HepG2 (cell line): ENCODE data around the gene GSTP1. TPM values are rescaled to one million over a fixed set of nuclear protein-coding genes. Genes with fewer than 3 reads are reported as not detected.

Experiments
- ARNT2 ChIP-seq: sonication (generic); formaldehyde crosslinking; IDR thresholded peaks from 2 replicates; pipeline ENCODE4 v1.8.0; 2022; ENCODE audit warnings: mild to moderate bottlenecking, low read depth, missing genetic modification reagents, moderate library complexity
- ATF7 ChIP-seq, 2 experiments: fragments of 450-650 bp in 1 of 2; sonication (generic) in 1 of 2; formaldehyde crosslinking in 1 of 2; IDR thresholded peaks; 2 replicates each; pipeline versions ENCODE4 v1.4.0 to v1.6.1; 2016 to 2020; ENCODE audit warnings: antibody characterized with exemption in 1 of 2, mild to moderate bottlenecking in 1 of 2, missing genetic modification reagents in 1 of 2
- FOSL1 ChIP-seq: sonication (generic); formaldehyde crosslinking; IDR thresholded peaks from 2 replicates; pipeline ENCODE4 v1.9.0; 2021; ENCODE audit warnings: missing genetic modification reagents, borderline replicate concordance
- FOXA1 ChIP-seq, 2 experiments: fragments of 450-650 bp in 1 of 2; sonication (generic) in 1 of 2; formaldehyde crosslinking in 1 of 2; IDR thresholded peaks; 2 replicates each; pipeline versions ENCODE4 v1.4.0 to v1.6.1; 2016 to 2020; ENCODE audit warnings: missing genetic modification reagents in 1 of 2
- HOXA5 ChIP-seq: sonication (generic); formaldehyde crosslinking; IDR thresholded peaks from 2 replicates; pipeline ENCODE4 v1.4.0; 2020; ENCODE audit warnings: missing genetic modification reagents
- SNAPC2 ChIP-seq: sonication (generic); formaldehyde crosslinking; IDR thresholded peaks from 2 replicates; pipeline ENCODE4 v1.8.1; 2022; ENCODE audit warnings: mild to moderate bottlenecking, missing genetic modification reagents
- SOX13 ChIP-seq, 3 experiments: fragments of 450-650 bp in 1 of 3; sonication (generic) in 1 of 3; formaldehyde crosslinking in 1 of 3; IDR thresholded peaks in 2 of 3; conservative IDR thresholded peaks in 1 of 3; 2 replicates each; pipeline versions ENCODE4 v1.5.0 to v1.6.1; 2016 to 2020; ENCODE audit warnings: antibody characterized with exemption in 1 of 3, mild to moderate bottlenecking in 1 of 3, missing compliant biosample characterization in 1 of 3, missing genetic modification reagents in 1 of 3, moderate library complexity in 1 of 3
- TEF ChIP-seq: sonication (generic); formaldehyde crosslinking; IDR thresholded peaks from 2 replicates; pipeline ENCODE4 v1.5.0; 2020; ENCODE audit warnings: missing genetic modification reagents
- ZNF350 ChIP-seq: sonication (generic); formaldehyde crosslinking; IDR thresholded peaks from 2 replicates; pipeline ENCODE4 v1.4.0; 2020; ENCODE audit warnings: mild to moderate bottlenecking, low read depth, missing genetic modification reagents, borderline replicate concordance
- ZNF512 ChIP-seq: sonication (generic); formaldehyde crosslinking; IDR thresholded peaks from 2 replicates; pipeline ENCODE4 v1.4.0; 2020; ENCODE audit warnings: mild to moderate bottlenecking, missing genetic modification reagents
- ZNF512B ChIP-seq: sonication (generic); formaldehyde crosslinking; IDR thresholded peaks from 2 replicates; pipeline ENCODE4 v1.5.1; 2020; ENCODE audit warnings: missing genetic modification reagents, mild to moderate bottlenecking, borderline replicate concordance
- ZNF549 ChIP-seq: sonication (generic); formaldehyde crosslinking; IDR thresholded peaks from 2 replicates; pipeline ENCODE4 v1.5.0; 2020; ENCODE audit warnings: missing genetic modification reagents
- ZNF562 ChIP-seq: sonication (generic); formaldehyde crosslinking; IDR thresholded peaks from 2 replicates; pipeline ENCODE4 v1.8.0; 2022; ENCODE audit warnings: missing genetic modification reagents, borderline replicate concordance
- ZNF576 ChIP-seq: sonication (generic); formaldehyde crosslinking; IDR thresholded peaks from 2 replicates; pipeline ENCODE4 v1.4.0; 2020; ENCODE audit warnings: mild to moderate bottlenecking, missing genetic modification reagents
- ZNF609 ChIP-seq: sonication (generic); formaldehyde crosslinking; IDR thresholded peaks from 2 replicates; pipeline ENCODE4 v1.4.0; 2020; ENCODE audit warnings: mild to moderate bottlenecking, missing genetic modification reagents, borderline replicate concordance
- ZNF75D ChIP-seq: sonication (generic); formaldehyde crosslinking; IDR thresholded peaks from 2 replicates; pipeline ENCODE4 v1.8.1; 2023; ENCODE audit warnings: missing genetic modification reagents, mild to moderate bottlenecking, borderline replicate concordance
- polyA plus RNA-seq, 8 experiments: library from polyadenylated mRNA; depleted of rRNA in 3 of 8; stranded (reverse) in 7 of 8; unstranded in 1 of 8; fragments of >200 nt; fragmentation: Illumina TruSeq in 4 of 8; extraction: Trizol in 4 of 8; gene quantifications; 2 replicates each; pipeline versions ENCODE4 v1.2.1 to v1.2.3, GENCODE V29; 2011 to 2016; ENCODE audit warnings: low read depth in 4 of 8, missing spikeins in 1 of 8, mixed read lengths in 1 of 8; ENCODE audit not compliant: insufficient read depth in 1 of 8
- total RNA-seq, 5 experiments: library from RNA; depleted of rRNA; stranded (reverse); fragments of >200 nt; fragmentation: Illumina TruSeq; extraction: Trizol; gene quantifications; 2 replicates each; pipeline ENCODE4 v1.2.3, GENCODE V29; 2016; ENCODE audit warnings: low read depth in 1 of 5

Gene GSTP1
- total and polyA plus RNA-seq, 2 of the 13 experiments (the other 11 are each of a cell fraction or from before 2014, with no cell fraction given), result not detected

- TF ChIP-seq ZNF512 (CRISPR knock-in tag), result no peak
- TF ChIP-seq ZNF609, result peak; percentile 65; the same call in 1 of the 2 replicates
- TF ChIP-seq ZNF512B (CRISPR knock-in tag), result no peak
- TF ChIP-seq ZNF562 (CRISPR knock-in tag), result no peak
- no peak for TF ChIP-seq SNAPC2 (CRISPR knock-in tag)
- no peak for TF ChIP-seq FOXA1 (IDR thresholded peaks at IDR 0.05)
- no peak; the same call in 1 of the 2 replicates for TF ChIP-seq FOXA1 (CRISPR knock-in tag; IDR thresholded peaks at IDR 0.05)
- no peak; the same call in 1 of the 2 replicates for TF ChIP-seq HOXA5 (CRISPR knock-in tag)
- TF ChIP-seq ZNF576 (CRISPR knock-in tag), result no peak
- TF ChIP-seq ATF7 (IDR thresholded peaks at IDR 0.05), result peak; percentile 25; the same call in 1 of the 2 replicates
- TF ChIP-seq ATF7 (CRISPR knock-in tag; IDR thresholded peaks at IDR 0.05), result 0 out of 2 replicates have a peak, but pooled peaks have one; percentile 48
- TF ChIP-seq ZNF350 (CRISPR knock-in tag), result peak; percentile 88
- no peak for TF ChIP-seq FOSL1 (CRISPR knock-in tag)
- TF ChIP-seq ZNF75D, result no peak
- peak; percentile 71; the same call in 1 of the 2 replicates for TF ChIP-seq ARNT2 (CRISPR knock-in tag)
- no peak for TF ChIP-seq TEF (CRISPR knock-in tag)
- TF ChIP-seq ZNF549, result no peak
- TF ChIP-seq SOX13 (IDR thresholded peaks at IDR 0.05), result no peak
- TF ChIP-seq SOX13 (CRISPR knock-in tag; conservative IDR thresholded peaks at IDR 0.05 in 1 of 2, IDR thresholded peaks at IDR 0.05 in 1 of 2), result no peak; a peak in 1 of 4 replicates
Measured at GRCh38 chr11:67606492-67607295, 23.1 kb downstream of the GSTP1 start, which contains the start of gene NDUFV1 (continued).
